ENCODE results near the gene RHOA. TPM values are rescaled to one million over a fixed set of nuclear protein-coding genes. Genes with fewer than 3 reads are reported as not detected.

RHOA gene
- total RNA-seq, 4 donors from 2014 or later: 380 to 521 (median 480) TPM

GRCh38 chr3:49316696-49317457, 94.9 kb downstream of the RHOA start:
- intact Hi-C loops (cut with DNase I): no loop called here
- Histone ChIP-seq H3K27ac (replicated peaks in 1 of 4) (no peak overlapping the region), H3K4me3 (no peak overlapping the region), H3K4me1 (peaks cover 0 to 6% (median 0%) of the 10 kb centered on the region in 4 donors), H3K27me3 (no peaks in the 10 kb centered on the region), H3K36me3 (peaks cover 43 to 93% (median 87%) of the 10 kb centered on the region in 4 donors), H3K9me3 (no peaks in the 10 kb centered on the region)
- DNase-seq (ENCODE audit: extremely low spot score): peak; percentile 92
- no peak for TF ChIP-seq POLR2AphosphoS5 (IDR thresholded peaks at IDR 0.05)
- no peak for TF ChIP-seq POLR2A (IDR thresholded peaks at IDR 0.05; ENCODE audit: low read depth)
- TF ChIP-seq CTCF (IDR thresholded peaks at IDR 0.05): no peak
- TF ChIP-seq EP300 (IDR thresholded peaks at IDR 0.05): no peak
- WGBS: 89% methylated on average over 15 of the region's 16 CpGs

GRCh38 chr3:49313896-49314688, 97.7 kb downstream of the RHOA start:
- no peak for TF ChIP-seq POLR2A (IDR thresholded peaks at IDR 0.05; ENCODE audit: low read depth)
- no peak for TF ChIP-seq EP300 (IDR thresholded peaks at IDR 0.05)
- no peak for TF ChIP-seq POLR2AphosphoS5 (IDR thresholded peaks at IDR 0.05)
- TF ChIP-seq CTCF (IDR thresholded peaks at IDR 0.05): no peak
- intact Hi-C loops (cut with DNase I): no loop called here
- Histone ChIP-seq H3K4me1 (peaks cover 0 to 6% (median 0%) of the 10 kb centered on the region in 4 donors), H3K27ac (replicated peaks in 1 of 4) (no peak overlapping the region), H3K36me3 (peaks cover 48 to 93% (median 84%) of the 10 kb centered on the region in 4 donors), H3K27me3 (no peaks in the 10 kb centered on the region), H3K9me3 (no peaks in the 10 kb centered on the region), H3K4me3 (no peak overlapping the region)
- no peak for DNase-seq (ENCODE audit: extremely low spot score)
- WGBS: 92% methylated on average over 1 of the region's 1 CpG

GRCh38 chr3:49311283-49311682, 100.5 kb downstream of the RHOA start:
- H3K27me3 ChIP-seq: no peaks in the 10 kb centered on the region
- WGBS: 96% methylated on average over 3 of the region's 3 CpGs
- no peak overlapping the region for H3K27ac ChIP-seq (replicated peaks in 1 of 4)
- TF ChIP-seq CTCF (IDR thresholded peaks at IDR 0.05) (no peak), POLR2AphosphoS5 (IDR thresholded peaks at IDR 0.05) (no peak), EP300 (IDR thresholded peaks at IDR 0.05) (no peak), POLR2A (IDR thresholded peaks at IDR 0.05; ENCODE audit: low read depth) (no peak)
- H3K36me3 ChIP-seq: peaks cover 35 to 93% (median 86%) of the 10 kb centered on the region in 4 donors
- no peak for DNase-seq (ENCODE audit: extremely low spot score)
- intact Hi-C loops (cut with DNase I): no loop called here
- no peak overlapping the region for H3K4me3 ChIP-seq
- H3K9me3 ChIP-seq: no peaks in the 10 kb centered on the region
- peaks cover 0 to 6% (median 0%) of the 10 kb centered on the region in 4 donors for H3K4me1 ChIP-seq

GRCh38 chr3:49310677-49311076, 101.1 kb downstream of the RHOA start:
- peaks cover 40 to 93% (median 86%) of the 10 kb centered on the region in 4 donors for H3K36me3 ChIP-seq
- TF ChIP-seq CTCF (IDR thresholded peaks at IDR 0.05) (no peak), EP300 (IDR thresholded peaks at IDR 0.05) (no peak), POLR2A (IDR thresholded peaks at IDR 0.05; ENCODE audit: low read depth) (no peak), POLR2AphosphoS5 (IDR thresholded peaks at IDR 0.05) (no peak)
- H3K4me1 ChIP-seq: peaks cover 0 to 6% (median 0%) of the 10 kb centered on the region in 4 donors
- intact Hi-C loops (cut with DNase I): no loop called here
- no peaks in the 10 kb centered on the region for H3K27me3 ChIP-seq
- no peaks in the 10 kb centered on the region for H3K9me3 ChIP-seq
- no peak overlapping the region for H3K4me3 ChIP-seq
- DNase-seq (ENCODE audit: extremely low spot score): no peak
- WGBS: 71% methylated on average over 1 of the region's 1 CpG
- no peak overlapping the region for H3K27ac ChIP-seq (replicated peaks in 1 of 4)

Other genes with a start within 250 kb of the RHOA start
- 10 to 100 TPM; 19.9 to 25.6 (median 23.7) TPM for gene CCDC71, start 245.6 kb downstream of the RHOA start, total RNA-seq
- 100 to 1,000 TPM in 1 of 4 donors, 10 to 100 TPM in 3; 78.6 to 190 (median 91.2) TPM for gene KLHDC8B, start 240.4 kb downstream of the RHOA start, total RNA-seq
- 1 to 10 TPM; 3.1 to 8.7 (median 5.8) TPM for gene C3orf62, start 134.7 kb downstream of the RHOA start, total RNA-seq
- 10 to 100 TPM; 17.9 to 35.7 (median 24.3) TPM for gene USP4, start 71.9 kb downstream of the RHOA start, total RNA-seq
- gene GPX1, start 53.6 kb downstream of the RHOA start, total RNA-seq: 100 to 1,000 TPM; 154 to 295 (median 226) TPM
- gene TCTA, start 447 bp upstream of the RHOA start, total RNA-seq: 10 to 100 TPM; 22.0 to 29.8 (median 26.2) TPM
- 1 to 10 TPM; 1.7 to 5.8 (median 3.8) TPM for gene AMT, start 10.5 kb upstream of the RHOA start, total RNA-seq
- 10 to 100 TPM in 1 of 4 donors, 1 to 10 TPM in 3; 4.5 to 11.4 (median 7.4) TPM for gene NICN1, start 17.3 kb upstream of the RHOA start, total RNA-seq
- gene DAG1, start 58.3 kb upstream of the RHOA start, total RNA-seq: 100 to 1,000 TPM in 3 of 4 donors, 10 to 100 TPM in 1; 89.3 to 190 (median 135) TPM
- gene BSN, start 142.5 kb upstream of the RHOA start, total RNA-seq: 1 to 10 TPM in 1 of 4 donors, under 1 TPM in 3; 0.42 to 1.7 (median 0.78) TPM